Measurements from ENCODE around the gene C15orf61. TPM values are rescaled to one million over a fixed set of nuclear protein-coding genes. Genes with fewer than 3 reads are reported as not detected.

The C15orf61 gene
- total and polyA plus RNA-seq, 2 of the 13 experiments (the other 11 are each of a cell fraction or from before 2014, with no cell fraction given) = 2.1 to 6.6 TPM

DNA sequence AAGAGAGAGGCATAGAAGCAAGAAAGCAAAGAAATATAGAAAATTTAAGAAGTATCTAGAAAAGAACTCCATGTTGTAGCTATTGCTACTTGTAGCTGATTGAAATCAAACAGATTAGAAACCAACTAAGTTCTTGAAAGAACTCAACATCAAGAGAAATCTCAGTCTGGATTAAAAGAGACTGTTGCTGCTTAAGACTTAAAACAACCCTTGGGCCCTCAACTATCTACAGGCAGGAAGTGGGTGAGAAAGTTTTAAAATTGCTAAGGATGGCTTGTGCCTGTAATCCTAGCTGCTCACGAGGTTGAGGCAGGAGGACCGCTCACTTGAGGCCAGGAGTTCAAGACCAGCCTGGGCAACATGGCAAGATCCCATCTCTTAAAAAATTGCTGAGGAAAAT lies 39.3 kb upstream of the C15orf61 start (continued):
- TF ChIP-seq HBP1 (CRISPR knock-in tag; IDR thresholded peaks at IDR 0.05; ENCODE audit: low read depth) (no peak), ZNF329 (CRISPR knock-in tag; IDR thresholded peaks at IDR 0.05; ENCODE audit: low read depth) (no peak), CEBPG (CRISPR knock-in tag; IDR thresholded peaks at IDR 0.05) (no peak), ZNF547 (CRISPR knock-in tag; IDR thresholded peaks at IDR 0.05) (no peak), DPF2 (CRISPR knock-in tag; IDR thresholded peaks at IDR 0.05; ENCODE audit: borderline replicate concordance, low read depth) (no peak), EEA1 (CRISPR knock-in tag; IDR thresholded peaks at IDR 0.05; ENCODE audit: borderline replicate concordance) (no peak), MNT (IDR thresholded peaks at IDR 0.05) (no peak), ZFAT (CRISPR knock-in tag; conservative IDR thresholded peaks at IDR 0.05) (no peak), PCBP2 (optimal IDR thresholded peaks at IDR 0.05; ENCODE audit: low read depth, low read length, poor library complexity, severe bottlenecking) (no peak)
- TF ChIP-seq, protein P1, sequence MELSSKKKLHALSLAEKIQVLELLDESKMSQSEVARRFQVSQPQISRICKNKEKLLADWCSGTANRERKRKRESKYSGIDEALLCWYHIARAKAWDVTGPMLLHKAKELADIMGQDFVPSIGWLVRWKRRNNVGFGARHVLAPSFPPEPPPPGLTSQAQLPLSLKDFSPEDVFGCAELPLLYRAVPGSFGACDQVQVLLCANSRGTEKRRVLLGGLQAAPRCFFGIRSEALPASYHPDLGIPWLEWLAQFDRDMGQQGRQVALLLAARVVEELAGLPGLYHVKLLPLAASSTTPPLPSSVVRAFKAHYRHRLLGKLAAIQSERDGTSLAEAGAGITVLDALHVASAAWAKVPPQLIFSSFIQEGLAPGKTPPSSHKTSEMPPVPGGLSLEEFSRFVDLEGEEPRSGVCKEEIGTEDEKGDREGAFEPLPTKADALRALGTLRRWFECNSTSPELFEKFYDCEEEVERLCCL (CRISPR knock-in tag; IDR thresholded peaks at IDR 0.05; ENCODE audit: borderline replicate concordance) = no peak
- TF ChIP-seq, protein P2, sequence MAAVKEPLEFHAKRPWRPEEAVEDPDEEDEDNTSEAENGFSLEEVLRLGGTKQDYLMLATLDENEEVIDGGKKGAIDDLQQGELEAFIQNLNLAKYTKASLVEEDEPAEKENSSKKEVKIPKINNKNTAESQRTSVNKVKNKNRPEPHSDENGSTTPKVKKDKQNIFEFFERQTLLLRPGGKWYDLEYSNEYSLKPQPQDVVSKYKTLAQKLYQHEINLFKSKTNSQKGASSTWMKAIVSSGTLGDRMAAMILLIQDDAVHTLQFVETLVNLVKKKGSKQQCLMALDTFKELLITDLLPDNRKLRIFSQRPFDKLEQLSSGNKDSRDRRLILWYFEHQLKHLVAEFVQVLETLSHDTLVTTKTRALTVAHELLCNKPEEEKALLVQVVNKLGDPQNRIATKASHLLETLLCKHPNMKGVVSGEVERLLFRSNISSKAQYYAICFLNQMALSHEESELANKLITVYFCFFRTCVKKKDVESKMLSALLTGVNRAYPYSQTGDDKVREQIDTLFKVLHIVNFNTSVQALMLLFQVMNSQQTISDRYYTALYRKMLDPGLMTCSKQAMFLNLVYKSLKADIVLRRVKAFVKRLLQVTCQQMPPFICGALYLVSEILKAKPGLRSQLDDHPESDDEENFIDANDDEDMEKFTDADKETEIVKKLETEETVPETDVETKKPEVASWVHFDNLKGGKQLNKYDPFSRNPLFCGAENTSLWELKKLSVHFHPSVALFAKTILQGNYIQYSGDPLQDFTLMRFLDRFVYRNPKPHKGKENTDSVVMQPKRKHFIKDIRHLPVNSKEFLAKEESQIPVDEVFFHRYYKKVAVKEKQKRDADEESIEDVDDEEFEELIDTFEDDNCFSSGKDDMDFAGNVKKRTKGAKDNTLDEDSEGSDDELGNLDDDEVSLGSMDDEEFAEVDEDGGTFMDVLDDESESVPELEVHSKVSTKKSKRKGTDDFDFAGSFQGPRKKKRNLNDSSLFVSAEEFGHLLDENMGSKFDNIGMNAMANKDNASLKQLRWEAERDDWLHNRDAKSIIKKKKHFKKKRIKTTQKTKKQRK (IDR thresholded peaks at IDR 0.05; ENCODE audit: low read length) = no peak
- TF ChIP-seq, protein P3, sequence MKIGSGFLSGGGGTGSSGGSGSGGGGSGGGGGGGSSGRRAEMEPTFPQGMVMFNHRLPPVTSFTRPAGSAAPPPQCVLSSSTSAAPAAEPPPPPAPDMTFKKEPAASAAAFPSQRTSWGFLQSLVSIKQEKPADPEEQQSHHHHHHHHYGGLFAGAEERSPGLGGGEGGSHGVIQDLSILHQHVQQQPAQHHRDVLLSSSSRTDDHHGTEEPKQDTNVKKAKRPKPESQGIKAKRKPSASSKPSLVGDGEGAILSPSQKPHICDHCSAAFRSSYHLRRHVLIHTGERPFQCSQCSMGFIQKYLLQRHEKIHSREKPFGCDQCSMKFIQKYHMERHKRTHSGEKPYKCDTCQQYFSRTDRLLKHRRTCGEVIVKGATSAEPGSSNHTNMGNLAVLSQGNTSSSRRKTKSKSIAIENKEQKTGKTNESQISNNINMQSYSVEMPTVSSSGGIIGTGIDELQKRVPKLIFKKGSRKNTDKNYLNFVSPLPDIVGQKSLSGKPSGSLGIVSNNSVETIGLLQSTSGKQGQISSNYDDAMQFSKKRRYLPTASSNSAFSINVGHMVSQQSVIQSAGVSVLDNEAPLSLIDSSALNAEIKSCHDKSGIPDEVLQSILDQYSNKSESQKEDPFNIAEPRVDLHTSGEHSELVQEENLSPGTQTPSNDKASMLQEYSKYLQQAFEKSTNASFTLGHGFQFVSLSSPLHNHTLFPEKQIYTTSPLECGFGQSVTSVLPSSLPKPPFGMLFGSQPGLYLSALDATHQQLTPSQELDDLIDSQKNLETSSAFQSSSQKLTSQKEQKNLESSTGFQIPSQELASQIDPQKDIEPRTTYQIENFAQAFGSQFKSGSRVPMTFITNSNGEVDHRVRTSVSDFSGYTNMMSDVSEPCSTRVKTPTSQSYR (CRISPR knock-in tag; IDR thresholded peaks at IDR 0.05; ENCODE audit: borderline replicate concordance) = no peak
